ENCODE data around the gene FBXL13. TPM values are rescaled to one million over a fixed set of nuclear protein-coding genes. Genes with fewer than 3 reads are reported as not detected.

The FBXL13 gene
- total RNA-seq, 1 donor from 2014 or later = 3.7 TPM

DNA sequence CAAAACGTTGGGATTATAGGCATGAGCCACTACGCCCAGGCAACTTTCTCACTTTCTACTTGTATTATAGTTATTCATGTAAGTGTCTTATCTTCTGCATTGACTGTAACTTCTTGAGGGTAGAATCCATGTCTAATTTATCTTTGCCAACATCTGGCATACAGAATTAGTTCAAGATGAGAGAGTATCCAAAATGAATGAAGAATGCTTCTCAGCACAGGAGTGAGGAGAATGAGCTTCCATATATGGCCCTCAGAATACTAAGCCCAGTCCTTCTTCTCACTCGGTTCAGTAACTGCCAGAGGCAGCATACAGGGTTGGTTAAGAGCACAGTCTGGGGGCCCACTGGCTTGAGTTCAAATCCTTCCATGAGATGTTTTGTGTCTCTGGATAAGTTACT, 236.8 kb downstream of the FBXL13 start:
- H3K27ac ChIP-seq (ENCODE audit: low read depth, low read length) = no peak overlapping the region
- H3K36me3 ChIP-seq (ENCODE audit: control insufficient read depth in 3 of 3, insufficient read depth in 3 of 3, low read length in 3 of 3) = no peaks in the 10 kb centered on the region
- H3K9ac ChIP-seq (ENCODE audit: low read depth in 1 of 3, low read length in 3 of 3) = no peak overlapping the region
- H3K27me3 ChIP-seq (ENCODE audit: control insufficient read depth in 3 of 3, insufficient read depth in 3 of 3, low read length in 3 of 3) = no peaks in the 10 kb centered on the region
- H3K4me1 ChIP-seq (ENCODE audit: control insufficient read depth in 3 of 3, insufficient read depth in 3 of 3, low read length in 3 of 3) = peaks cover 5 to 14% (median 8%) of the 10 kb centered on the region in 3 donors
- no peaks in the 10 kb centered on the region for H3K9me3 ChIP-seq (ENCODE audit: control insufficient read depth in 3 of 3, low read length in 3 of 3)
- H3K4me3 ChIP-seq (ENCODE audit: low read length in 3 of 3) = no peak overlapping the region

DNA sequence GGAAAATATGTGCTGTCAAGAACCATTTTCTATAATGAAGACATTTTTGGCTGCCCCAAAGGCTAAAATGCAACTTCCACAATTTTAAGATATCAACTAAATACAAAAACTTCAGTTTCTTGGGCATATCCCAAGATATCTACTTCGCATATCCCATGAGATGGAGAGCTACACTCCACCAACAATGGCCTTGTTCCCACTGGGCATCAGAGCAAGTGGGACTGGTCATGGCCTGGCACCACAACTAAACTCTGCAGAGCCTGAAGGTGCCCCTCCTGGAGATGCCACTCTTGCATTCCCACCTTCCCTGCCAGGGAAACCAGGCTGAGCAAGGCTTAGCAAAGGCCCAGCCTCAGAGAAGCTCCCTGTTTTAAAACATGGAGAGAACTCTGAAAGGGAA, 237.6 kb downstream of the FBXL13 start:
- peaks cover 5 to 17% (median 8%) of the 10 kb centered on the region in 3 donors for H3K4me1 ChIP-seq (ENCODE audit: control insufficient read depth in 3 of 3, insufficient read depth in 3 of 3, low read length in 3 of 3)
- H3K27me3 ChIP-seq (ENCODE audit: control insufficient read depth in 3 of 3, insufficient read depth in 3 of 3, low read length in 3 of 3) = no peaks in the 10 kb centered on the region
- H3K9ac ChIP-seq (ENCODE audit: low read depth in 1 of 3, low read length in 3 of 3) = no peak overlapping the region
- no peak overlapping the region for H3K4me3 ChIP-seq (ENCODE audit: low read length in 3 of 3)
- H3K27ac ChIP-seq (ENCODE audit: low read depth, low read length) = peak overlapping the region; percentile 4
- no peaks in the 10 kb centered on the region for H3K36me3 ChIP-seq (ENCODE audit: control insufficient read depth in 3 of 3, insufficient read depth in 3 of 3, low read length in 3 of 3)
- no peaks in the 10 kb centered on the region for H3K9me3 ChIP-seq (ENCODE audit: control insufficient read depth in 3 of 3, low read length in 3 of 3)

DNA sequence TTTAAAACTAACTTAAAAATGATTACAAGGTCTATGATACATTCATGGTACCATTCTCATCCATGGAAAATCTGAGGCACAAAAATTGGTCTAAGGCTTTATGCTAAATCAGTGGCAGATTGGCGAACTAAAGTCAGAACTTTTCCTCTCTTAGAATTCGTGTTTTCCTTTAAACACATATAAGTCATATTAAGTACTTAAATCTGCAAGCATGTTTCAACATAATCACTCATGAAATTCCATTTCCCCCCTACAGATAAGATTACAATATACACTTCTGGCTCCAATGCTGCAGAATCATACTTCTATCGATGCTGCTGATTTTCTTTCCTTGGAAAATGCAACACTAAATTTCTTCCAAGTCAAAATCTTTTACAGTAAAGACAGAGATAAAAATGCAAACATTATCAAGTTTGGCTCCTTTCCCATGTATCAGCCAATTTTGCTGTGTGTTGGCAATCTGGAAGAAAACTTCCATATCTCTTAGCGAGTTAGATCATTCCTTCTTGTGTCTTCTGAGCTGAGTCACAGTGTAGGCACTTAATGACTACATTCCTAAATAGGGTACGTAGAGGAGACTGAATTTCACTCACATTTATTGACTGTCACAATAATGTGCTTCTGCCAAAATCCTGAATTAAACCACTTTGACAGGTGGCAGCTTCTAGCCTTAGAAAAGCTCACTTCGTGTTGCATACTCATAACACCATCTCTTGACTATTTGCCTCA, 238.2 kb downstream of the FBXL13 start:
- Histone ChIP-seq H3K4me1 (ENCODE audit: control insufficient read depth in 3 of 3, insufficient read depth in 3 of 3, low read length in 3 of 3) (peaks cover 5 to 17% (median 8%) of the 10 kb centered on the region in 3 donors), H3K9ac (ENCODE audit: low read depth in 1 of 3, low read length in 3 of 3) (no peak overlapping the region), H3K9me3 (ENCODE audit: control insufficient read depth in 3 of 3, low read length in 3 of 3) (no peaks in the 10 kb centered on the region), H3K4me3 (ENCODE audit: low read length in 3 of 3) (no peak overlapping the region), H3K27ac (ENCODE audit: low read depth, low read length) (peak overlapping the region; percentile 4), H3K27me3 (ENCODE audit: control insufficient read depth in 3 of 3, insufficient read depth in 3 of 3, low read length in 3 of 3) (no peaks in the 10 kb centered on the region), H3K36me3 (ENCODE audit: control insufficient read depth in 3 of 3, insufficient read depth in 3 of 3, low read length in 3 of 3) (no peaks in the 10 kb centered on the region)

DNA sequence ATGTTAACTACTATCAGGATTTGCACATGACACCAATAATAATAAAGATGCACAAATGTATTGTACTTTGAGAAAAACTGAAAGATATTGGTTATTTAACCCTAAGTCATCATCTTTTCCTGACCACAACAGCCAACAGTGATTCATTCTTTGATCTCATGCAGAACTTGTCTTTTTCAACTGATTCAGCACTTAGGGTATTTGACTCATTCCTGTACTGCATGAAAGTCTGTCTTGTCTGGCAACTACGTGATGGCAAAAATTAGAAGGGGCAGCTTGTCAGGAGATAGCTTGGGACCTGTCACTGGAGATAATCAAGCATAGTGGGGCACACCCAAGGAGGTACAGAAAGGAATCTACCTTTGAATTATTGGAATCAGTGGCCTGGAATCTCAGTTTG, 239.6 kb downstream of the FBXL13 start:
- no peak overlapping the region for H3K27ac ChIP-seq (ENCODE audit: low read depth, low read length)
- no peak overlapping the region for H3K9ac ChIP-seq (ENCODE audit: low read depth in 1 of 3, low read length in 3 of 3)

DNA sequence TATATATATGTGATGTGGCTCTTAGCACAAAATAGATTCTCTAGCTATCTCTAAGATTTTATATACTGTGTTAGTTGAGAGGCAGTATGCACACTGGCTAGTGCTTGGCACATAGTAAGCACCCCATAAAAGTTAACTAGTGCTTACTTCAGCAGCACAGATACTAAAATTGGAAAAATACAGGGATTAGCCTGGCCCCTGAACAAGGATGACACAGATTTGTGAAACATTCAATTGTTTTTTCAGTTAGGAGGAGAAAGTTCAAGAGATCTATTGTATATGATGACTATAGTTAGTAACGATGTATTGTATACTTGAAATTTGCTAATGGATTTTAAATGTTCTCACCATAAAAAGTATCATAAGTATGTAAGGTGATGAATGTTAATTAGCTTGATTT, 240.1 kb downstream of the FBXL13 start:
- H3K4me1 ChIP-seq (ENCODE audit: control insufficient read depth in 3 of 3, insufficient read depth in 3 of 3, low read length in 3 of 3) = peaks cover 5 to 17% (median 8%) of the 10 kb centered on the region in 3 donors
- H3K9ac ChIP-seq (ENCODE audit: low read depth in 1 of 3, low read length in 3 of 3) = no peak overlapping the region

More for the DNA sequence above, 239.6 kb downstream of the FBXL13 start:
- H3K36me3 ChIP-seq (ENCODE audit: control insufficient read depth in 3 of 3, insufficient read depth in 3 of 3, low read length in 3 of 3) = peaks cover 0 to under 1% (median under 1%) of the 10 kb centered on the region in 3 donors
- no peaks in the 10 kb centered on the region for H3K9me3 ChIP-seq (ENCODE audit: control insufficient read depth in 3 of 3, low read length in 3 of 3)
- no peak overlapping the region for H3K4me3 ChIP-seq (ENCODE audit: low read length in 3 of 3)
- H3K4me1 ChIP-seq (ENCODE audit: control insufficient read depth in 3 of 3, insufficient read depth in 3 of 3, low read length in 3 of 3) = peaks cover 5 to 17% (median 8%) of the 10 kb centered on the region in 3 donors
- no peaks in the 10 kb centered on the region for H3K27me3 ChIP-seq (ENCODE audit: control insufficient read depth in 3 of 3, insufficient read depth in 3 of 3, low read length in 3 of 3)

DNA sequence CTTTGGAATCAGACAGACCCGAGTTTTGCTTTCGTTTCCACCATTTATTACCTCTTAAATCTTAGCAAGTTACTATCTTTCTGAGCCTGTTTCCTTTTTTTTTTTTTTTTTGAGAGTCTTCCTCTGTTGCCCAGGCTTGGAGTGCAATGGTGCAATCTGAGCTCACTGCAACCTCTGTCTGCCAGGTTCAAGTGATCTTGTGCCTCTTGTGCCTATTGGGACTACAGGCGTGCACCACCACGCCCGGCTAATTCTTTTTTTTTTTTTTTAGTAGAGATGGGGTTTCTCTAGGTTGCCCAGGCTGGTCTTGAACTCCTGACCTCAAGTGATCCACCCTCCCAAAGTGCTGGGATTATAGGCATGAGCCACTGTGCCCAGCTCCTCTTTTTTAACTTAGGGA, 241.3 kb downstream of the FBXL13 start:
- peaks cover 5 to 17% (median 8%) of the 10 kb centered on the region in 3 donors for H3K4me1 ChIP-seq (ENCODE audit: control insufficient read depth in 3 of 3, insufficient read depth in 3 of 3, low read length in 3 of 3)
- H3K9ac ChIP-seq (ENCODE audit: low read depth in 1 of 3, low read length in 3 of 3) = no peak overlapping the region
- no peaks in the 10 kb centered on the region for H3K9me3 ChIP-seq (ENCODE audit: control insufficient read depth in 3 of 3, low read length in 3 of 3)
- no peak overlapping the region for H3K4me3 ChIP-seq (ENCODE audit: low read length in 3 of 3)
- H3K27me3 ChIP-seq (ENCODE audit: control insufficient read depth in 3 of 3, insufficient read depth in 3 of 3, low read length in 3 of 3) = no peaks in the 10 kb centered on the region
- H3K27ac ChIP-seq (ENCODE audit: low read depth, low read length) = no peak overlapping the region
- peaks cover 0 to 12% (median 9%) of the 10 kb centered on the region in 3 donors for H3K36me3 ChIP-seq (ENCODE audit: control insufficient read depth in 3 of 3, insufficient read depth in 3 of 3, low read length in 3 of 3)

More for the DNA sequence above, 240.1 kb downstream of the FBXL13 start:
- H3K27ac ChIP-seq (ENCODE audit: low read depth, low read length) = no peak overlapping the region
- peaks cover 0 to 5% (median 4%) of the 10 kb centered on the region in 3 donors for H3K36me3 ChIP-seq (ENCODE audit: control insufficient read depth in 3 of 3, insufficient read depth in 3 of 3, low read length in 3 of 3)
- H3K4me3 ChIP-seq (ENCODE audit: low read length in 3 of 3) = no peak overlapping the region
- no peaks in the 10 kb centered on the region for H3K27me3 ChIP-seq (ENCODE audit: control insufficient read depth in 3 of 3, insufficient read depth in 3 of 3, low read length in 3 of 3)
- no peaks in the 10 kb centered on the region for H3K9me3 ChIP-seq (ENCODE audit: control insufficient read depth in 3 of 3, low read length in 3 of 3)

DNA sequence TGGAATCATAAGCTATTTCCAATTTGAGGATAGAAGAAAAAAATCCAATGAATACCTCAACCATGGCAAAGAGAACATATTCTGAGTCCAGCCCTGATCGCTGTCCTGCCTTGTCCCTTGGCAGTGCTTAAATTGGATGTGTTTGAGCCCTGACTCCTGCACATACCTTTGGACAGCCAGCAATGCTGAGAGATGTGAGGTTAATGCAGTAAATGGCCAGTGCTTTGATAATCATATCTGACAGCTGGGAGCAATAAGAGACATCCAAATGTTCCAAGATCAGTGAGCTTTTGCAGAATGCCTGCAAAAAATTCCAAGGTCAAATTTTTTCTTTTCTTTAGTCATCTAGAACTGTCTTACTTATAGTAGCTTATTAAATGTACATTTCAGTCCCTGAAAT, 241.9 kb downstream of the FBXL13 start:
- no peak overlapping the region for H3K27ac ChIP-seq (ENCODE audit: low read depth, low read length)
- no peaks in the 10 kb centered on the region for H3K27me3 ChIP-seq (ENCODE audit: control insufficient read depth in 3 of 3, insufficient read depth in 3 of 3, low read length in 3 of 3)
- peaks cover 0 to 12% (median 9%) of the 10 kb centered on the region in 3 donors for H3K36me3 ChIP-seq (ENCODE audit: control insufficient read depth in 3 of 3, insufficient read depth in 3 of 3, low read length in 3 of 3)
- no peak overlapping the region for H3K4me3 ChIP-seq (ENCODE audit: low read length in 3 of 3)
- H3K9ac ChIP-seq (ENCODE audit: low read depth in 1 of 3, low read length in 3 of 3) = peak overlapping the region in 1 of 3 donors; percentile 40
- H3K4me1 ChIP-seq (ENCODE audit: control insufficient read depth in 3 of 3, insufficient read depth in 3 of 3, low read length in 3 of 3) = peaks cover 5 to 17% (median 8%) of the 10 kb centered on the region in 3 donors
- H3K9me3 ChIP-seq (ENCODE audit: control insufficient read depth in 3 of 3, low read length in 3 of 3) = no peaks in the 10 kb centered on the region

DNA sequence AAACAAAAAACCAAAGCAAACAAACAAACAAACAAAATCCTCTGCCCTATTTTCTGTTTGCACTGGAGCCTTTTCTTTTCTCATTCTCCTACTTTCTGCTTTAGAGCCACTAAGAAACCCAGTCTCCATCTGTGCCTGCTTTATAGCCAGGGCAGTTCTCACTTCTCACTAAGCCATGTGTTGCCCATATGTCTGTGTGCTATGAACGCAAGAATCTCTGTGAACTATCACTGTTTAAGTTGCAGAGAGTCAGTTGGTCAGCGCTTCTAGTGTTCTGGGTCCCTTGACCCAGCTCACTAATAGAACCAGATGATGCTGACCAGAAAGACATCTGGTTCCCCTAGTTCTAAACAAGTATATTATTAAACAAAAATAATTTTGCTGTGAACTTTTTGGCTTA, 244.4 kb downstream of the FBXL13 start:
- H3K9ac ChIP-seq (ENCODE audit: low read depth in 1 of 3, low read length in 3 of 3) = no peak overlapping the region
- no peak overlapping the region for H3K4me3 ChIP-seq (ENCODE audit: low read length in 3 of 3)
- H3K27me3 ChIP-seq (ENCODE audit: control insufficient read depth in 3 of 3, insufficient read depth in 3 of 3, low read length in 3 of 3) = no peaks in the 10 kb centered on the region
- peaks cover 5 to 18% (median 18%) of the 10 kb centered on the region in 3 donors for H3K36me3 ChIP-seq (ENCODE audit: control insufficient read depth in 3 of 3, insufficient read depth in 3 of 3, low read length in 3 of 3)
- H3K4me1 ChIP-seq (ENCODE audit: control insufficient read depth in 3 of 3, insufficient read depth in 3 of 3, low read length in 3 of 3) = peaks cover 0 to 8% (median 0%) of the 10 kb centered on the region in 3 donors
- no peak overlapping the region for H3K27ac ChIP-seq (ENCODE audit: low read depth, low read length)
- no peaks in the 10 kb centered on the region for H3K9me3 ChIP-seq (ENCODE audit: control insufficient read depth in 3 of 3, low read length in 3 of 3)

DNA sequence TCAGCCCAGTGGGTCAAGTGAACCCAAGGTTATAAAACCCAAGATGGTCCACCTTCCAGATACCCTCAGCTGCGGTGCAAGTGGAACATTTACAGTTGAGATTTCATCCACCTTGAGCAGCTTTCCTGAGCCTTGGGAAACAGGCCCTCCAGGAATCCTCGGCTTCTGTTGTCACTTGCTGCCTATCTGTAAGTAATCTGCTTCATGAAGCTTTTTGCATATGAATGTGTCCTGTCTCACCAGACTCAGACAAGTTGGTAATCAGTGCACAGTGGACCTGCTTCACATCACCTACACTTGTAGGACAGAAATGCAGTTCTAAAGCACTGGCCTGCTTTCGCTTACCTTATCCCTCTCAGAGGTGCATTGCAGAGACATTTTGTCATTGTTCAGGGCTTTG, 245.5 kb downstream of the FBXL13 start:
- no peak overlapping the region for H3K4me3 ChIP-seq (ENCODE audit: low read length in 3 of 3)
- no peak overlapping the region for H3K27ac ChIP-seq (ENCODE audit: low read depth, low read length)
- H3K4me1 ChIP-seq (ENCODE audit: control insufficient read depth in 3 of 3, insufficient read depth in 3 of 3, low read length in 3 of 3) = peaks cover 0 to 5% (median 0%) of the 10 kb centered on the region in 3 donors
- no peaks in the 10 kb centered on the region for H3K9me3 ChIP-seq (ENCODE audit: control insufficient read depth in 3 of 3, low read length in 3 of 3)
- H3K9ac ChIP-seq (ENCODE audit: low read depth in 1 of 3, low read length in 3 of 3) = no peak overlapping the region
- no peaks in the 10 kb centered on the region for H3K27me3 ChIP-seq (ENCODE audit: control insufficient read depth in 3 of 3, insufficient read depth in 3 of 3, low read length in 3 of 3)
- peaks cover 5 to 19% (median 18%) of the 10 kb centered on the region in 3 donors for H3K36me3 ChIP-seq (ENCODE audit: control insufficient read depth in 3 of 3, insufficient read depth in 3 of 3, low read length in 3 of 3)

DNA sequence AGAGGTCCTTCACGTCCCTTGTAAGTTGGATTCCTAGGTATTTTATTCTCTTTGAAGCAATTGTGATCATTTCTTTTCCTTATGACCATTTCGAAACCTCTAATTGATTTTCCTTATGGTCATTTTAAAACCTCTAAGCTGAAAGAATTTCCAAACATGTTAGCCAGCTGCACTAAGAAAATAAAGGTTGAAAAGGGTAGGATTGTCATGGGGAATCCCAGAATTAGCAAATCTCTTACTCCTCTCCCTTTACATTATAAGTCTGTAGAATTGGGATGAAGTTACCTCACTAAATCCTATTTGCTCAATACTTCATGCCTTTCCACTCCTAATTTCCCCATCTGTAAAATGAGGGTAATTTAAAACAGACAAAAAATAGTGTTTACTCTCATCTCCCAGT, 246.3 kb downstream of the FBXL13 start:
- no peak overlapping the region for H3K4me3 ChIP-seq (ENCODE audit: low read length in 3 of 3)

More for the DNA sequence above, 246.3 kb downstream of the FBXL13 start:
- H3K36me3 ChIP-seq (ENCODE audit: control insufficient read depth in 3 of 3, insufficient read depth in 3 of 3, low read length in 3 of 3) = peaks cover 5 to 19% (median 18%) of the 10 kb centered on the region in 3 donors
- no peak overlapping the region for H3K27ac ChIP-seq (ENCODE audit: low read depth, low read length)
- no peak overlapping the region for H3K9ac ChIP-seq (ENCODE audit: low read depth in 1 of 3, low read length in 3 of 3)
- peaks cover 0 to 5% (median 0%) of the 10 kb centered on the region in 3 donors for H3K4me1 ChIP-seq (ENCODE audit: control insufficient read depth in 3 of 3, insufficient read depth in 3 of 3, low read length in 3 of 3)
- H3K9me3 ChIP-seq (ENCODE audit: control insufficient read depth in 3 of 3, low read length in 3 of 3) = no peaks in the 10 kb centered on the region
- H3K27me3 ChIP-seq (ENCODE audit: control insufficient read depth in 3 of 3, insufficient read depth in 3 of 3, low read length in 3 of 3) = no peaks in the 10 kb centered on the region

All from skeletal muscle tissue (tissue), 4 donors.